Erythroblast (primary cell): ENCODE results near the gene NECAB3.

ENCODE experiments used
- GATA1 ChIP-seq: IDR thresholded peaks from 2 replicates; pipeline ENCODE4 v1.6.1; 2011; ENCODE audit warnings: low read depth, mild to moderate bottlenecking, control low read depth, low read length, moderate library complexity
- POLR2A ChIP-seq: IDR thresholded peaks from 2 replicates; pipeline ENCODE4 v1.6.1; 2011; ENCODE audit warnings: mild to moderate bottlenecking, low read length

DNA sequence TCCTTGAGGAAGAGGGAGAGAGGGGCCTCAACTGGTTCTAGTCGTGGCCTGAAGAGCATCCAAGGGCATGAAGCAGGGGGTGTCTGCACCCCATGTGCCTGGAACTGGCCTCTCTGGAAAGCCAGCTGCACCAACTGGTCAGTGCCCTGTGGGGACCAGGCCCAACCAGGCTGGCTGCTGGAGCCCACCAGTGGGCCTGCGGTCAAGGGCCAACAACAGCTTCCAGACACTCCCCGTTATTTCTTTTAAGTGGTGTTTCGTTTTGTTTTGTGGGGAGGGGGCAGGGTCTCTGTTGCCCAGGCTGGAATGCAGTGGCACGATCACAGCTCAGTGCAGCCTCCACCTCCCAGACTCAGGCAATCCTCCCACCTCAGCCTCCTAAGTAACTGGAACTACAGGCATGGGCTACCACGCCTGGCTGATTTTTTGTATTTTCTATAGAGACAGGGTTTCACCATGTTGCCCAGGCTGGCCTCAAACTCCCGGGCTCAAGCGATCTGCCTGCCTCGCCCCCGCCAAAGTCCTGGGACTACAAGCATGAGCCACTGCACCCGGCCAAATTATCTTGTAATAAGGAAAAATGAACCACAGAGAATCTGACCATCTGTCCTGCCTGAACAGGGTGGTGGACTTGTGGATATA lies 24.0 kb downstream of the NECAB3 start:
- TF ChIP-seq POLR2A (no peak), GATA1 (no peak)
